ENCODE data around the gene MFAP4. TPM values are rescaled to one million over a fixed set of nuclear protein-coding genes. Genes with fewer than 3 reads are reported as not detected.

MFAP4 gene
- total and polyA plus RNA-seq, 10 donors = 10.1 to 48.4 (median 19.9) TPM

DNA sequence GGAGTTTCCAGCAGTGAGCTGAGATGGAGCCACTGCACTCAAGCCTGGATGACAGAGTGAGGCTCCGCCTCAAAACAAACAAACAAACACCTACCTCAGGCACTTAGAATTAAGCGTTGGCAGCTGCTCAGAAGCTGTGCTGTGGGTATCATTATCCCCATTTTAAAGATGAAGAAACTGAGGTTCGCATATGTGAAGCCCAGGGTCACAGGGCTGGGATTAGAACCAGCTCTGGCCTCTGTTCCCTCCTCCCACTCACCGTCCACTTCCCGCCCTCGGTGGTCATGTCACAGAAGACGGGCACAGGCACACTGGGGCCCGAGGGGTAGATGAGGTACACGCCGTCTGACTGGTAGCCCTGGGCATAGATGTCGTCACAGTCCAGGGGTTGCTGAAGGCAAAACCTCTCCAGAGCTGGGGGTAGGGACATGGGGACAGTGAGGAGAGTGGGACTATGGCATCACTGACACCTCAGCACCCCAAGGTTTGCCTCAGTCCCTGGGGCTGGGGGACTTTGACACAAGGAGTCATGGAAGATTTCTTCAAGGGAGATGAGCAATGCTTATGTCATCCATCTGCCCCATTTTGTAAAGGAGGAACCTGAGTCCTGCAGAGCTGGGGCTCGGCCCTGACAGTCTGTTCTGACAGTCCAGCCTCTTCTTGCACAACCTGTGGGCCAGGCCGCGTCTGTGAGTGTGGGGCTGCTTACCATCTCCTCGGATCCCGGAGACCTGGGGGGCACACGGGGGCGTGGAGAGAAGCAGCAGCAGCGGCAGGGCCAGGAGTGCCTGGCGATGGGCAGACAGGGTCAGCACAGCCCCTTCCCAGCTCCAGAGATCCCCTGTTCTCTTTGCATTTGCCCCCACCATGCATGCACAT lies 700 bp downstream of the MFAP4 start:
- intact Hi-C loops (cut with DNase I; ENCODE audit: low total_unique reads) = no loop called here
- peaks cover 3 to 84% (median 41%) of the 10 kb centered on the region in 6 donors for H3K4me1 ChIP-seq
- H3K9me3 ChIP-seq = no peaks in the 10 kb centered on the region
- WGBS, 5 donors = 43 to 57% (median 53%) methylated on average over 20 of the region's 20 CpGs
- peaks cover 2 to 50% (median 34%) of the 10 kb centered on the region in 6 donors for H3K36me3 ChIP-seq
- peak overlapping the region in 7 of 8 donors; percentile 64 to 83 (median 73) for H3K27ac ChIP-seq
- H3K4me3 ChIP-seq = no peak overlapping the region
- peaks cover 0 to 9% (median 0%) of the 10 kb centered on the region in 7 donors for H3K27me3 ChIP-seq (replicated peaks in 1 of 7)
- DNase-seq = peak; percentile 90
- TF ChIP-seq POLR2AphosphoS5 (IDR thresholded peaks at IDR 0.05) (peak in 2 of 3 donors; percentile 39 to 69), POLR2A (IDR thresholded peaks at IDR 0.05) (no peak)
- TF ChIP-seq, protein P1, sequence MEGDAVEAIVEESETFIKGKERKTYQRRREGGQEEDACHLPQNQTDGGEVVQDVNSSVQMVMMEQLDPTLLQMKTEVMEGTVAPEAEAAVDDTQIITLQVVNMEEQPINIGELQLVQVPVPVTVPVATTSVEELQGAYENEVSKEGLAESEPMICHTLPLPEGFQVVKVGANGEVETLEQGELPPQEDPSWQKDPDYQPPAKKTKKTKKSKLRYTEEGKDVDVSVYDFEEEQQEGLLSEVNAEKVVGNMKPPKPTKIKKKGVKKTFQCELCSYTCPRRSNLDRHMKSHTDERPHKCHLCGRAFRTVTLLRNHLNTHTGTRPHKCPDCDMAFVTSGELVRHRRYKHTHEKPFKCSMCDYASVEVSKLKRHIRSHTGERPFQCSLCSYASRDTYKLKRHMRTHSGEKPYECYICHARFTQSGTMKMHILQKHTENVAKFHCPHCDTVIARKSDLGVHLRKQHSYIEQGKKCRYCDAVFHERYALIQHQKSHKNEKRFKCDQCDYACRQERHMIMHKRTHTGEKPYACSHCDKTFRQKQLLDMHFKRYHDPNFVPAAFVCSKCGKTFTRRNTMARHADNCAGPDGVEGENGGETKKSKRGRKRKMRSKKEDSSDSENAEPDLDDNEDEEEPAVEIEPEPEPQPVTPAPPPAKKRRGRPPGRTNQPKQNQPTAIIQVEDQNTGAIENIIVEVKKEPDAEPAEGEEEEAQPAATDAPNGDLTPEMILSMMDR (IDR thresholded peaks at IDR 0.05 in 8 of 11, conservative IDR thresholded peaks at IDR 0.05 in 3 of 11) = no peak

DNA sequence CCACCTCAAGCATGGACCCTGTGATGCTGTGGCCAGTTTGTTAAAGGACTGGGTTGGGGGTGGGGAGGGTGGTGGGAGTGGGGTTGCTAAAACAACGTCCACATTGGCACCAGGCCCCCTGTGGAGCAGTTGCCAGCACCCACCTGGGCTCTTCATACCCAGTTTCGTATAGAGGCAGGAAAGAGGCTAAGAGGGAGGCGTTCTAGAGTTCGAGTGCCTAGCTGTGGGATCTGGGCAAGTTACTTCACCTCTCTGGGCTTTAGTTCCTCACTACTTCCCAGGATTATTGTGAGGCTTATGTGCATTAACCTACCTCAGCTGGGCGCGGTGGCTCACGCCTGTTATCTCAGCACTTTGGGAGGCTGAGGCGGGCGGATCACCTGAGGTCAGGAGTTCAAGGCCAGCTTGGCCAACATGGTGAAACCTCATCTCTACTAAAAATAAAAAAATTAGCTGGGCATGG lies 1.4 kb downstream of the MFAP4 start:
- Histone ChIP-seq H3K4me3 (no peak overlapping the region), H3K27ac (peak overlapping the region in 7 of 8 donors; percentile 64 to 83 (median 73)), H3K27me3 (replicated peaks in 1 of 7) (peaks cover 0 to 9% (median 0%) of the 10 kb centered on the region in 7 donors), H3K4me1 (peaks cover 3 to 91% (median 44%) of the 10 kb centered on the region in 6 donors), H3K36me3 (peaks cover 4 to 57% (median 41%) of the 10 kb centered on the region in 6 donors), H3K9me3 (no peaks in the 10 kb centered on the region)
- TF ChIP-seq POLR2A (IDR thresholded peaks at IDR 0.05) (no peak), POLR2AphosphoS5 (IDR thresholded peaks at IDR 0.05) (no peak)
- TF ChIP-seq, protein P1 (IDR thresholded peaks at IDR 0.05 in 8 of 11, conservative IDR thresholded peaks at IDR 0.05 in 3 of 11) = no peak
- intact Hi-C loops (cut with DNase I; ENCODE audit: low total_unique reads) = no loop called here
- WGBS, 5 donors = 79 to 91% (median 84%) methylated on average over 9 of the region's 9 CpGs
- peak; percentile 52 for DNase-seq

- Histone ChIP-seq H3K27ac (peak overlapping the region in 7 of 8 donors; percentile 19 to 83 (median 73)), H3K4me1 (peaks cover 3 to 98% (median 48%) of the 10 kb centered on the region in 6 donors), H3K36me3 (peaks cover 4 to 64% (median 47%) of the 10 kb centered on the region in 6 donors), H3K4me3 (no peak overlapping the region), H3K9me3 (no peaks in the 10 kb centered on the region), H3K27me3 (replicated peaks in 1 of 7) (peaks cover 0 to 9% (median 0%) of the 10 kb centered on the region in 7 donors)
- TF ChIP-seq, protein P1 (IDR thresholded peaks at IDR 0.05 in 8 of 11, conservative IDR thresholded peaks at IDR 0.05 in 3 of 11) = no peak
- peak; percentile 75 to 80 (median 77) for TF ChIP-seq POLR2AphosphoS5 (IDR thresholded peaks at IDR 0.05)
- no peak for TF ChIP-seq POLR2A (IDR thresholded peaks at IDR 0.05)
- WGBS, 5 donors = 42 to 62% (median 44%) methylated on average over 10 to 16 of the region's 16 CpGs
- intact Hi-C loops (cut with DNase I; ENCODE audit: low total_unique reads) = no loop called here
- peak; percentile 77 for DNase-seq
Observed at GRCh38 chr17:19384723-19385391, 2.1 kb downstream of the MFAP4 start.

All from spleen (tissue), 11 donors.